Mesothelial cell of epicardium (in vitro differentiated cells): ENCODE data around the gene GPC6. TPM values are rescaled to one million over a fixed set of nuclear protein-coding genes. Genes with fewer than 3 reads are reported as not detected.

ENCODE experiments used
- DNase-seq, 2 experiments: peaks; one replicate each; pipeline ENCODE4 v3.0.0; 2021; ENCODE audit warnings: low spot score in 2 of 2; ENCODE audit not compliant: unreplicated experiment in 2 of 2
- H3K27ac Mint-ChIP-seq: 2 replicates; pipeline ENCODE4 v1.8.0; 2021; ENCODE audit warnings: mixed read lengths
- H3K27me3 Mint-ChIP-seq: 2 replicates; pipeline ENCODE4 v1.8.0; 2021; ENCODE audit warnings: low read depth, mixed read lengths
- H3K36me3 Mint-ChIP-seq: 2 replicates; pipeline ENCODE4 v1.8.0; 2021; ENCODE audit warnings: mixed read lengths
- H3K4me1 Mint-ChIP-seq: 2 replicates; pipeline ENCODE4 v1.8.0; 2021; ENCODE audit warnings: mixed read lengths
- H3K4me3 Mint-ChIP-seq: 2 replicates; pipeline ENCODE4 v1.8.0; 2021; ENCODE audit warnings: mild to moderate bottlenecking, moderate library complexity, mixed read lengths
- H3K9me3 Mint-ChIP-seq: 2 replicates; pipeline ENCODE4 v1.8.0; 2021; ENCODE audit warnings: mixed read lengths
- total RNA-seq: library from RNA; stranded (reverse); gene quantifications from 3 replicates; pipeline ENCODE4 v1.2.1, GENCODE V29; 2021
- TF ChIP-seq, protein P1 (sequence below): fragments of 200-600 bp; sonication (generic); IDR thresholded peaks from one replicate; pipeline ENCODE4 v1.5.0; 2021; ENCODE audit warnings: antibody characterized with exemption; ENCODE audit not compliant: unreplicated experiment

The GPC6 gene
- total RNA-seq, 1 donor from 2014 or later: 112 TPM

DNA sequence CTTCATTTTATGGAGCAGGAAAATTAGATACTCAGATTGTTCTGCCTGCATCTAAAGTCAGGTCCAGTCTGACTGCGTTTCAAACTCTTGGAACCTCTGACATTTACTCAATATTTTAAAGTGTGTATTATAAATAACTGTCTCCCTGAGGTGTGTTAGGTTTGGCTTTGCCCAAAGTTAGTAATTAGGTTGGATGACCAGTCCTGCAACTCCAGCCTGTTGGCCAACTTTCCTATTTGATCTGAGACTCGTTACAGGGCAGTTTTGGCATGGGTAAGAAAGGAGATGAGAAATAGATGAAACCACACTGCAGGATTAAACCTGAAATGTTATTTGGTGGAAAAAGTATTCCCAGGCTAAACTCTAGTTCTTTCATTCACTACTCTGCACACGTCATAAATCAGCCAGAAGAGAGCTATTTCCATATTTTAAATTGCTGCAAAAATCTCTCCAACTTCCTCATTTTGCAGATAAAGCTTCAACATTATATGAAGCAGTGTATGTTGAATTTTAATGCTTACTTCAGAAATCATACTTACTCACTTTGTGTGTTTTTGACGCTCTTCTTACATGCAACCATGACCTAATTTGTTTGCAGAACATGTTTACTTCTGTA lies 895.8 kb downstream of the GPC6 start:
- TF ChIP-seq, protein P1, sequence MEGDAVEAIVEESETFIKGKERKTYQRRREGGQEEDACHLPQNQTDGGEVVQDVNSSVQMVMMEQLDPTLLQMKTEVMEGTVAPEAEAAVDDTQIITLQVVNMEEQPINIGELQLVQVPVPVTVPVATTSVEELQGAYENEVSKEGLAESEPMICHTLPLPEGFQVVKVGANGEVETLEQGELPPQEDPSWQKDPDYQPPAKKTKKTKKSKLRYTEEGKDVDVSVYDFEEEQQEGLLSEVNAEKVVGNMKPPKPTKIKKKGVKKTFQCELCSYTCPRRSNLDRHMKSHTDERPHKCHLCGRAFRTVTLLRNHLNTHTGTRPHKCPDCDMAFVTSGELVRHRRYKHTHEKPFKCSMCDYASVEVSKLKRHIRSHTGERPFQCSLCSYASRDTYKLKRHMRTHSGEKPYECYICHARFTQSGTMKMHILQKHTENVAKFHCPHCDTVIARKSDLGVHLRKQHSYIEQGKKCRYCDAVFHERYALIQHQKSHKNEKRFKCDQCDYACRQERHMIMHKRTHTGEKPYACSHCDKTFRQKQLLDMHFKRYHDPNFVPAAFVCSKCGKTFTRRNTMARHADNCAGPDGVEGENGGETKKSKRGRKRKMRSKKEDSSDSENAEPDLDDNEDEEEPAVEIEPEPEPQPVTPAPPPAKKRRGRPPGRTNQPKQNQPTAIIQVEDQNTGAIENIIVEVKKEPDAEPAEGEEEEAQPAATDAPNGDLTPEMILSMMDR: no peak
- Mint-ChIP-seq H3K27ac (no peak overlapping the region), H3K36me3 (no peaks in the 10 kb centered on the region), H3K4me3 (no peak overlapping the region), H3K9me3 (no peaks in the 10 kb centered on the region), H3K4me1 (peaks cover 18% of the 10 kb centered on the region), H3K27me3 (no peaks in the 10 kb centered on the region)
- no peak for DNase-seq

DNA sequence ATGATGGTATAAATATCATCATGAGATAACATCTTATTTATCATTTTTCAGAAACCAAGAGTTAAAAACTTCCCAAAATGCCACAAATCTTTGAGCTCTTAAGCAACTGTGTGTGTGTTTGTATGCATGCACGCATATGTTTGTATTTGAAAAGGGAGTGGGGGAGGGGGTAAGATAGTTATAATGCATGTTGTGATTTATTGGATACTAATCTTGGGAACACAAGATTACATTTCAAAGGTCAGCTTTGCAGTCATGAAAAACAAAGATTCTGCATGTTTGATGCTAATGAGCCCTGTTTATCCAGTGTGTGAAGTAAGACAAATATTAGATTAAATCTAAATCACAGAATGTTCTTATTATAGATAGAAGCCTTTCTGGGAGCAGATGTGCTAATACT lies 897.0 kb downstream of the GPC6 start:
- Mint-ChIP-seq H3K27ac (no peak overlapping the region), H3K27me3 (no peaks in the 10 kb centered on the region)

DNA sequence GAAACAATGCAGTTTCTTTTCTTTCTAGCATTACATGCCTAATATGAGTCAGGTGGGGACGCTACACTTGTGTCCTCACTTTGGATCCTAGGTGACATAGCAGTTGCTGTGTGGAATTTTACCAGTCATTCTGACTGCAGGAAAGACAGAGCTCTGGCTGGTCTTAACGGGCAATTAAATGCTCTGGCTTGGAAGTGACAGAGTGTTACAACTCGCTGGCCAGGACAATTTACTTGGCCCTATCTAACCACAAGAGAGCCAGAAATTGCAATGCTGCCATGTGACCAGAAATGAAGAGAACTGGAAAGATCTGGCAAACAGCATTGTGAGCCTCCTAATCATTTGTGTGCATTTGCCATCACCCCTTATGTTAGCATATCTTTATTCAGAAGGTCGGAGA lies 901.8 kb downstream of the GPC6 start:
- no peaks in the 10 kb centered on the region for H3K36me3 Mint-ChIP-seq
- H3K4me3 Mint-ChIP-seq: no peak overlapping the region
- TF ChIP-seq, protein P1: no peak
- no peak for DNase-seq
- H3K9me3 Mint-ChIP-seq: no peaks in the 10 kb centered on the region
- peaks cover 48% of the 10 kb centered on the region for H3K4me1 Mint-ChIP-seq
- H3K27ac Mint-ChIP-seq: no peak overlapping the region
- H3K27me3 Mint-ChIP-seq: no peaks in the 10 kb centered on the region

More for the DNA sequence above, 897.0 kb downstream of the GPC6 start:
- Mint-ChIP-seq H3K4me1 (peaks cover 22% of the 10 kb centered on the region), H3K9me3 (no peaks in the 10 kb centered on the region), H3K36me3 (no peaks in the 10 kb centered on the region), H3K4me3 (no peak overlapping the region)
- no peak for DNase-seq
- TF ChIP-seq, protein P1: no peak

- no peaks in the 10 kb centered on the region for H3K9me3 Mint-ChIP-seq
- H3K27ac Mint-ChIP-seq: peak overlapping the region; percentile 52
- H3K27me3 Mint-ChIP-seq: no peaks in the 10 kb centered on the region
- H3K36me3 Mint-ChIP-seq: no peaks in the 10 kb centered on the region
- peaks cover 54% of the 10 kb centered on the region for H3K4me1 Mint-ChIP-seq
- no peak for DNase-seq
- no peak overlapping the region for H3K4me3 Mint-ChIP-seq
- TF ChIP-seq, protein P1: no peak
These were observed 902.9 kb downstream of the GPC6 start for GRCh38 chr13:94129490-94129894.

GRCh38 chr13:94138831-94139230 lies 912.2 kb downstream of the GPC6 start:
- H3K9me3 Mint-ChIP-seq: no peaks in the 10 kb centered on the region
- TF ChIP-seq, protein P1: no peak
- H3K36me3 Mint-ChIP-seq: no peaks in the 10 kb centered on the region
- H3K27ac Mint-ChIP-seq: no peak overlapping the region
- H3K4me3 Mint-ChIP-seq: no peak overlapping the region
- no peak for DNase-seq
- H3K4me1 Mint-ChIP-seq: peaks cover 13% of the 10 kb centered on the region
- no peaks in the 10 kb centered on the region for H3K27me3 Mint-ChIP-seq
